ENCODE results near the gene MACF1.

- TF ChIP-seq CTCF (IDR thresholded peaks at IDR 0.05; ENCODE audit: insufficient read depth, low read depth, low read length) (no peak), EZH2 (IDR thresholded peaks at IDR 0.05; ENCODE audit: insufficient read depth, low read length) (no peak)
Measured at GRCh38 chr1:39317910-39318633, 113.6 kb downstream of the MACF1 start.
